ENCODE results near the gene PIGU. TPM values are rescaled to one million over a fixed set of nuclear protein-coding genes. Genes with fewer than 3 reads are reported as not detected.
"Not testable (repeated sequence)": the region's sequence is repeated elsewhere in the genome, so short reads cannot be mapped to it uniquely, and the experiment has no call there.

The PIGU gene
- total and polyA plus RNA-seq, 4 donors: 6.4 to 10.0 (median 7.2) TPM

- no peak overlapping the region for H3K4me3 ChIP-seq (ENCODE audit: low read depth in 1 of 3, low read length in 3 of 3)
- H3K27ac ChIP-seq (ENCODE audit: low read depth in 1 of 2, low read length in 2 of 2): no peak overlapping the region
- H3K4me1 ChIP-seq (ENCODE audit: control insufficient read depth in 4 of 4, insufficient read depth in 4 of 4, low read length in 3 of 4): no peaks in the 10 kb centered on the region
- no peaks in the 10 kb centered on the region for H3K27me3 ChIP-seq (ENCODE audit: control insufficient read depth in 4 of 4, insufficient read depth in 4 of 4, low read length in 3 of 4)
- no peak overlapping the region for H3K9ac ChIP-seq (ENCODE audit: low read depth in 1 of 2, low read length in 2 of 2)
- DNase-seq (ENCODE audit: low spot score): no peak
- TF ChIP-seq JUND (IDR thresholded peaks at IDR 0.05) (no peak), REST (IDR thresholded peaks at IDR 0.05) (no peak), HNF4G (IDR thresholded peaks at IDR 0.05) (no peak), EGR1 (IDR thresholded peaks at IDR 0.05; ENCODE audit: low read depth in 2 of 2) (no peak), MAX (IDR thresholded peaks at IDR 0.05) (no peak), YY1 (IDR thresholded peaks at IDR 0.05) (no peak), NR2F2 (IDR thresholded peaks at IDR 0.05) (no peak), SP1 (IDR thresholded peaks at IDR 0.05) (no peak), TAF1 (conservative IDR thresholded peaks at IDR 0.05) (no peak), CTCF (IDR thresholded peaks at IDR 0.05; ENCODE audit: low read depth, low read length, missing input control) (no peak), GABPA (IDR thresholded peaks at IDR 0.05 in 1 of 2, conservative IDR thresholded peaks at IDR 0.05 in 1 of 2) (no peak), ZBTB33 (IDR thresholded peaks at IDR 0.05) (no peak), HNF4A (conservative IDR thresholded peaks at IDR 0.05) (no peak), RXRA (IDR thresholded peaks at IDR 0.05) (no peak), RAD21 (IDR thresholded peaks at IDR 0.05) (no peak), FOXA2 (IDR thresholded peaks at IDR 0.05) (no peak), FOXA1 (IDR thresholded peaks at IDR 0.05) (no peak), ATF3 (IDR thresholded peaks at IDR 0.05) (no peak)
- H3K9me3 ChIP-seq (ENCODE audit: control insufficient read depth in 4 of 4, low read length in 3 of 4): no peaks in the 10 kb centered on the region
- peaks cover 0 to 7% (median 4%) of the 10 kb centered on the region in 4 donors for H3K36me3 ChIP-seq (ENCODE audit: control insufficient read depth in 4 of 4, insufficient read depth in 3 of 4, low read depth in 1 of 4, low read length in 3 of 4)
- WGBS: 87% methylated on average over 2 of the region's 2 CpGs
Observed at GRCh38 chr20:34618676-34619075, 58.2 kb downstream of the PIGU start.

- 96% methylated on average over 8 of the region's 8 CpGs for WGBS
- H3K36me3 ChIP-seq (ENCODE audit: control insufficient read depth in 4 of 4, insufficient read depth in 3 of 4, low read depth in 1 of 4, low read length in 3 of 4); H3K27me3 ChIP-seq (ENCODE audit: control insufficient read depth in 4 of 4, insufficient read depth in 4 of 4, low read length in 3 of 4): not testable (repeated sequence)
Observed at GRCh38 chr20:34616913-34617312, 60.0 kb downstream of the PIGU start.

More at GRCh38 chr20:34616913-34617312, 60.0 kb downstream of the PIGU start:
- H3K9ac ChIP-seq (ENCODE audit: low read depth in 1 of 2, low read length in 2 of 2); H3K9me3 ChIP-seq (ENCODE audit: control insufficient read depth in 4 of 4, low read length in 3 of 4); H3K27ac ChIP-seq (ENCODE audit: low read depth in 1 of 2, low read length in 2 of 2); DNase-seq (ENCODE audit: low spot score); H3K4me3 ChIP-seq (ENCODE audit: low read depth in 1 of 3, low read length in 3 of 3); H3K4me1 ChIP-seq (ENCODE audit: control insufficient read depth in 4 of 4, insufficient read depth in 4 of 4, low read length in 3 of 4): not testable (repeated sequence)
